Naive B cell (primary cell): ENCODE measurements around the gene LRP1. TPM values are rescaled to one million over a fixed set of nuclear protein-coding genes. Genes with fewer than 3 reads are reported as not detected.
A peak's percentile ranks its signal among the peaks of the same experiment; 100 is the strongest.

Experiments used
- ATAC-seq, 2 donors: fragments of 150-1000 bp; cut with Tn5 transposase; 2 replicates each; pipeline ENCODE4 v1.10.0; 2021; ENCODE audit warnings: low read depth in 2 of 2, mild to moderate bottlenecking in 2 of 2, moderate library complexity in 2 of 2
- DNase-seq: peaks from one replicate; pipeline ENCODE4 v3.0.0; 2022
- H3K27ac Mint-ChIP-seq, 6 donors: one replicate each; pipeline ENCODE4 v1.8.0; 2020 to 2022; ENCODE audit warnings: mild to moderate bottlenecking in 6 of 6, mixed read lengths in 6 of 6, moderate library complexity in 5 of 6, inconsistent platforms in 2 of 6
- H3K27me3 Mint-ChIP-seq, 3 donors: one replicate each; pipeline ENCODE4 v1.8.0; 2021 to 2022; ENCODE audit warnings: mixed read lengths in 3 of 3, mild to moderate bottlenecking in 1 of 3
- H3K36me3 Mint-ChIP-seq, 2 donors: one replicate each; pipeline ENCODE4 v1.8.0; 2020 to 2022; ENCODE audit warnings: mixed read lengths in 2 of 2, inconsistent platforms in 1 of 2, mild to moderate bottlenecking in 1 of 2
- H3K4me1 Mint-ChIP-seq, 3 donors: one replicate each; pipeline ENCODE4 v1.8.0; 2020 to 2022; ENCODE audit warnings: mixed read lengths in 3 of 3, inconsistent platforms in 1 of 3, mild to moderate bottlenecking in 1 of 3, moderate library complexity in 1 of 3
- H3K4me3 Mint-ChIP-seq, 8 donors: one replicate each; pipeline ENCODE4 v1.8.0; 2020 to 2022; ENCODE audit warnings: mild to moderate bottlenecking in 8 of 8, mixed read lengths in 8 of 8, moderate library complexity in 8 of 8, inconsistent platforms in 2 of 8
- H3K9me3 Mint-ChIP-seq, 7 donors: one replicate each; pipeline ENCODE4 v1.8.0; 2020 to 2022; ENCODE audit warnings: mixed read lengths in 7 of 7, mild to moderate bottlenecking in 5 of 7, inconsistent platforms in 2 of 7, moderate library complexity in 1 of 7
- polyA plus RNA-seq, 6 donors: library from polyadenylated mRNA; unstranded; fragments of 300-500 nt; fragmentation: Illumina TruSeq; gene quantifications; one replicate each; pipeline ENCODE4 v1.2.3, GENCODE V29; 2021; ENCODE audit warnings: low read depth in 6 of 6

Gene LRP1
- polyA plus RNA-seq, 6 donors from 2014 or later = 0.04 to 0.55 (median 0.09) TPM; not detected in 3

DNA sequence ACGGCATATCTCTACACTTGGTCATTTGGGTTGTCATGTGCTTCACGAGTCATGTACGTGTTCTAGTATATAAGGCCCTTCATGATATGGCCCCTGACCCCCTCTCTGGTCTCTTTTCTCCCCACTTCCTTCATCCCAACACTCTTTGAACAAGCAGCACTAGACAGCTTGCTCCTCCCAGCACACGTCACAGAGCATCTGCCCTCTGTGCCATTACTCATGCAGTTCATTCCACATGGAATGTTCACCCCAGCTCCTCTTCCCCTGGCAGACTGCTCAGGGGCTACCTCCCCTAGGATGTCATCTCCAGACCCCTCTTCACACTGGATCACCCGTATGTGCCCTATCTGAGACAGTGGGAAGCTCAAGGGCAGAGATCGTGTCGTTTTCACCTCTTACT lies 33.2 kb downstream of the LRP1 start:
- H3K27me3 Mint-ChIP-seq = peaks cover 23 to 49% (median 28%) of the 10 kb centered on the region in 3 donors
- ATAC-seq = no peak
- no peak for DNase-seq
- no peak overlapping the region for H3K27ac Mint-ChIP-seq
- H3K9me3 Mint-ChIP-seq = peaks cover 0 to 4% (median 0%) of the 10 kb centered on the region in 7 donors
- H3K4me3 Mint-ChIP-seq = no peak overlapping the region
- no peaks in the 10 kb centered on the region for H3K36me3 Mint-ChIP-seq
- H3K4me1 Mint-ChIP-seq = peaks cover 4 to 18% (median 5%) of the 10 kb centered on the region in 3 donors

DNA sequence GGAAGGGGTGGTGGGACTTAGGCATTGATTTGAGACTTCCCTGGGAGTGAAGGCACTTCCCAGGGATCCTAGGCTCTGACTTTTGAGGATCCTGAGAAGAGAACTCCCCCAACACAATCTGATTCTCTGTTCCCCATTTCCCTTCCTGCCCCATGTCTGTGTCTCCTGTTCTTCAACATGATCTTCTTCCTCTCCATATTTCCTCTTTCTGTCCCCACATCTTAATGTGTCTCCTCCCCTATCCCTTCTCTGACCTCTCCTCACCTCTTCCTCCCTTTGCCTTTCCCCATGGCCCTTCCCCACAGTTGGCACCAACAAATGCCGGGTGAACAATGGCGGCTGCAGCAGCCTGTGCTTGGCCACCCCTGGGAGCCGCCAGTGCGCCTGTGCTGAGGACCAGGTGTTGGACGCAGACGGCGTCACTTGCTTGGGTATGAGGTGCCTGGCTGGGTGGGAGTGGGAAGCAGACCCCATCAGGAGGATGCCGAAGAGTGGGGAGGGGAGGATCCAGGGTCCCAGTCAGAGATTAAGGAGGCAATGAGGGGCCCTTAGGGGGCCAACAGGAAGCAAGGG lies 34.4 kb downstream of the LRP1 start:
- no peak overlapping the region for H3K4me3 Mint-ChIP-seq
- peaks cover 2 to 10% (median 5%) of the 10 kb centered on the region in 3 donors for H3K4me1 Mint-ChIP-seq
- ATAC-seq (no peak), DNase-seq (no peak)
- H3K9me3 Mint-ChIP-seq = no peaks in the 10 kb centered on the region
- peaks cover 16 to 38% (median 18%) of the 10 kb centered on the region in 3 donors for H3K27me3 Mint-ChIP-seq
- H3K36me3 Mint-ChIP-seq = no peaks in the 10 kb centered on the region
- no peak overlapping the region for H3K27ac Mint-ChIP-seq

DNA sequence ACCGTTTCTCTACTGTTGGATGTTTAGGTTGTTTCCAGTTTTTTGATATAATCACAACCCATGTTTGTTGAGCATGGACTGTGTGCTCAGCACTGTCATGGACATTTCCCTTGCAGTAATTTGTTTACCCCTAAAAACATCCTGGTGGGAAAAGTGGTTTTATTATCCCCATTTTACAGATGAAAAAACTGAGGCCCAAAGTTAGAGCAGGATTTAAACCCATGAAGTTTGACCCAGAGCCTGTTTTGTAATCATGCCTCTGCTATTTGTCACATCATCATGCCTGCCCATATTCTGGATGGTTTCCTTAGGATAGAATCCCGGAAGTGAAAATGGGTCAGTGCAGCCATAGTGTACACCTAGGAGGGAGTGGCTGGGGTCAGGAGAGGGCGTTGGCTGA lies 36.2 kb downstream of the LRP1 start:
- no peaks in the 10 kb centered on the region for H3K9me3 Mint-ChIP-seq
- ATAC-seq (no peak), DNase-seq (no peak)
- H3K4me3 Mint-ChIP-seq = no peak overlapping the region
- H3K27ac Mint-ChIP-seq = no peak overlapping the region
- H3K36me3 Mint-ChIP-seq = no peaks in the 10 kb centered on the region
- H3K4me1 Mint-ChIP-seq = peaks cover 0 to 5% (median 5%) of the 10 kb centered on the region in 3 donors
- peaks cover 12 to 35% (median 15%) of the 10 kb centered on the region in 3 donors for H3K27me3 Mint-ChIP-seq

DNA sequence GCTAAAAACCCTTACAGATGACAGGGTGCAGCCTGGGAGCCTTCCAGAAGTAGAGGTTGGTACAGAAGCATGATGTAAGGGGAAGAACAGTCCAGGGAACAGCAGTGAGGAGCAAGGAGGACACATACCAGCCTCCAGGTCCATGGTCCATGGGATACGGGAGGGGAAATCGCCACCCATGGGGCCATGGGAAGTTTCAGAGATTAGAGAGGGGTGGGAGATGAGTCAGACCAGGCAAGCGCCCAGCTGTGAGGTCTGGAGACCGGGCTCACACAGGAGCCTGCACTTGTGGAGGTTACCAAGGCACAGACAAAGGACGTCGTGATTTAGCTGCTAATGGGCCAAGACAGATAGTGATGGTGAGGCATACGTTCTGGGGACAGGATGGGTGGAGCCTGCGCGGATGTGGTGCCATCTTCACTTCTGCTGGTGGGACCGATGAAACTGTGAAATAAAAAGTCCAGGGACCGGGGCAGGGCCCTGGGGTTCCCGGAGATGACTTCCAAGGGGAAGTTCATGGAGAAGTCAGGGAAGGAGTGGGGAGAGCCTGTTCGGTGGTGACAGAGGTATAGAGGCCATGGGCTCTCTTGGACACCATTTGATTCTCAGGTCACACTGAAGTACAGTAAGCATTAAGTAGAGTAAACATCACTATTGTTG lies 36.8 kb downstream of the LRP1 start:
- ATAC-seq (no peak), DNase-seq (no peak)
- peak overlapping the region in 1 of 6 donors; percentile 39 for H3K27ac Mint-ChIP-seq
- peak overlapping the region in 1 of 8 donors; percentile 61 for H3K4me3 Mint-ChIP-seq
- H3K4me1 Mint-ChIP-seq = peaks cover 0 to 5% (median 5%) of the 10 kb centered on the region in 3 donors
- H3K27me3 Mint-ChIP-seq = peaks cover 12 to 35% (median 15%) of the 10 kb centered on the region in 3 donors
- no peaks in the 10 kb centered on the region for H3K36me3 Mint-ChIP-seq
- H3K9me3 Mint-ChIP-seq = no peaks in the 10 kb centered on the region

DNA sequence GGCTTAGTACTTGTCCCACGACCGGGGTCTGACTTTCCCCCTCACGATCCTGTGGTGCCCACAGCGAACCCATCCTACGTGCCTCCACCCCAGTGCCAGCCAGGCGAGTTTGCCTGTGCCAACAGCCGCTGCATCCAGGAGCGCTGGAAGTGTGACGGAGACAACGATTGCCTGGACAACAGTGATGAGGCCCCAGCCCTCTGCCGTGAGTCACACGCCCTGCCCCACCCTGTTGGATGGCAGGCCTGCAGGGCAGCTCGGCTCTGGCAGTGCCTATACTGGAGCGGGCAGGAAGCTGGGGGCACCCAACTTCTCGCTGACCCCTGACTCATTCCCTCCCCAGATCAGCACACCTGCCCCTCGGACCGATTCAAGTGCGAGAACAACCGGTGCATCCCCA lies 37.5 kb downstream of the LRP1 start:
- H3K27ac Mint-ChIP-seq = no peak overlapping the region
- no peak overlapping the region for H3K4me3 Mint-ChIP-seq
- DNase-seq = no peak
- no peaks in the 10 kb centered on the region for H3K36me3 Mint-ChIP-seq
- peaks cover 0 to 5% (median 5%) of the 10 kb centered on the region in 3 donors for H3K4me1 Mint-ChIP-seq
- peaks cover 12 to 29% (median 15%) of the 10 kb centered on the region in 3 donors for H3K27me3 Mint-ChIP-seq
- no peaks in the 10 kb centered on the region for H3K9me3 Mint-ChIP-seq
- ATAC-seq = no peak

DNA sequence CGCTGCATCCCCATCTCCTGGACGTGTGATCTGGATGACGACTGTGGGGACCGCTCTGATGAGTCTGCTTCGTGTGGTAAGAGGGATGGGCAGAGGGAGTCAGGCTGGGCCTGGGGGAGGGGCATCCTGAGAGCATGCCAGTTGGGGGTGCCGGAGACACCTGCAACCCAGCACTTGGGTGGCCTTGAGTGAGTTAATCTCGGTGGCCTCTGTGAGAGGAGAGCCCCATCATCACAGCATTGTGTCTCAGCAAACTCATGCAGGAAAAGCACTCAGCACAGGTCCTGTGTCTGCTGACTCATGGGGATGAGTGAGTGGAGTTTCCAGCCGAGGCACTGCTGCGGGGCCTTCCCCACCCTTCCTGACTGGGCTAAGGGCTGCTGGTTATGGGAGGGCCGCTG lies 38.7 kb downstream of the LRP1 start:
- H3K27me3 Mint-ChIP-seq = peaks cover 4 to 22% (median 13%) of the 10 kb centered on the region in 3 donors
- ATAC-seq = no peak
- DNase-seq = no peak
- H3K9me3 Mint-ChIP-seq = no peaks in the 10 kb centered on the region
- no peaks in the 10 kb centered on the region for H3K36me3 Mint-ChIP-seq
- H3K4me3 Mint-ChIP-seq = no peak overlapping the region
- peaks cover 0 to 5% (median 5%) of the 10 kb centered on the region in 3 donors for H3K4me1 Mint-ChIP-seq
- H3K27ac Mint-ChIP-seq = no peak overlapping the region

DNA sequence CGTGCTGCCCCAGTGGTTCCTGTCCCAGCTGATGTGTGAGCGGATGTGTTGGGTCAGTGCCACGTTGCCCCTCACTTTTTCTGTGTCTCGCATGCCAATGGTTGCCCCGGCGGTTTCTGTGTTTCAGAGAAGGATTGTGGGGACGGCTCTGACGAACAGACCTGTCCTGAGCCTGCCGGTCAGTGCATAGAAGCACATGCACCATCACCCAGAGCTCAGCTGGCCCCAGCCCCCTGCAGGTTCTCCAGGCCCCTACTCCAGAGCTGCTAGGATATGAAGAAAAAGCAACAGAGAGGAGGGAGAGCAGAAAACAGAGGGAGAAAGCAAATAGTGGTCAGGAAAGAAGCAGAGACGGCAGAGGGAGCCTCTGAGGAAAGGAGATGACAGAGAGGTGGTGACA lies 39.8 kb downstream of the LRP1 start:
- Mint-ChIP-seq H3K27me3 (peaks cover 0 to 20% (median 15%) of the 10 kb centered on the region in 3 donors), H3K4me3 (no peak overlapping the region), H3K36me3 (no peaks in the 10 kb centered on the region), H3K4me1 (peaks cover 0 to 2% (median 0%) of the 10 kb centered on the region in 3 donors), H3K9me3 (no peaks in the 10 kb centered on the region), H3K27ac (peak overlapping the region in 1 of 6 donors; percentile 91)
- no peak for DNase-seq
- ATAC-seq = no peak

DNA sequence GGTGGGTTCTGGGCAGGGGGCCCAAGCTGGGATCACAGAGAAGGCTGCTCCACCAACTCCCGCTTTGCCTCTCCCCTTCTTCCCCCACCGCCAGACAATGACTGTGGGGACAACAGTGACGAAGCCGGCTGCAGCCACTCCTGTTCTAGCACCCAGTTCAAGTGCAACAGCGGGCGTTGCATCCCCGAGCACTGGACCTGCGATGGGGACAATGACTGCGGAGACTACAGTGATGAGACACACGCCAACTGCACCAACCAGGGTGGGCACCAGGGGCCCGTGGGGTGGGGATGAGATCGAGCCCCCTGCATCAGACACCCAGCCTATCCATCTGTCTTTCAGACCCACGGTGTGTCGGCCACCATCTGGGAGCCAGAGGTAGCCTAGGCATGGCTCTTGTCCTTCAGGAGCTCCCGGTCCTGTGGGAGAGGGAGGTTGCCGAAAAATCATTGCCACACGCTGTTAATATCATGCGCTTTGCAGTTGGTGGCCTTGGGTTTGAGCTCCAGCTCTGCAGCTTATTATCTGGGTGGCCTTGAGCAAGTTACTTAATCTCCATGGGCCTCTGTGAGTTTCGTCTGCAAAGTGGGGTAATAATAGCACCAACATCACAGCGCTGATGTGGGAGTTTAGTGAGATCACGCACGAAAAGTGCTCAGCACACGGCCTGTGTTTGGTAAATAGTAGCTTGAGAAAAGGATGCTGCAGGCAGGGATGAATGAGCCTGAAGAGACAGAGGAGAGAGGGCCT lies 40.9 kb downstream of the LRP1 start:
- ATAC-seq = no peak
- peak overlapping the region in 2 of 6 donors; percentile 26 to 89 for H3K27ac Mint-ChIP-seq

DNA sequence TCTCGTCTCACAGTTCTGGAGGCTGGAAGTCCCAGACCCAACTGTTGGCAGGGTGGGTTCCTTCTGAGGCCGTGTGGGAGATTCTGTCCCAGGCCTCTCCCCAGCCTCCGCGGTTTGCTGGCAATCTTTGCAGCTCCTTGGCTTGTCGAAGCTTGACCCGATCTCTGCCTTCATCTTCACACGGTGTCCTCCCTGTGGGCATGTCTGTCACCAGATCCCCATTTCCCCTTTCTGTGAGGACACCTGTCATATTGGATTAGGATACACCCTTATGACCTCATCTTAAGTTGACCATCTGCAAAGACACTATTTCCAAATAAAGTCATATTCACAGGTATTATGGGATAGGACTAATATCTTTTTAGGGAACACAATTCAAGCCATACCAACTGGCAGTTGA lies 41.7 kb downstream of the LRP1 start:
- DNase-seq (no peak), ATAC-seq (no peak)
- Mint-ChIP-seq H3K36me3 (no peaks in the 10 kb centered on the region), H3K27ac (no peak overlapping the region), H3K9me3 (no peaks in the 10 kb centered on the region), H3K27me3 (peaks cover 0 to 16% (median 12%) of the 10 kb centered on the region in 3 donors), H3K4me3 (no peak overlapping the region), H3K4me1 (peaks cover 0 to 5% (median 0%) of the 10 kb centered on the region in 3 donors)

More for the DNA sequence above, 40.9 kb downstream of the LRP1 start:
- no peaks in the 10 kb centered on the region for H3K36me3 Mint-ChIP-seq
- peaks cover 0 to 5% (median 0%) of the 10 kb centered on the region in 3 donors for H3K4me1 Mint-ChIP-seq
- DNase-seq = no peak
- H3K4me3 Mint-ChIP-seq = no peak overlapping the region
- no peaks in the 10 kb centered on the region for H3K9me3 Mint-ChIP-seq
- peaks cover 0 to 24% (median 18%) of the 10 kb centered on the region in 3 donors for H3K27me3 Mint-ChIP-seq

DNA sequence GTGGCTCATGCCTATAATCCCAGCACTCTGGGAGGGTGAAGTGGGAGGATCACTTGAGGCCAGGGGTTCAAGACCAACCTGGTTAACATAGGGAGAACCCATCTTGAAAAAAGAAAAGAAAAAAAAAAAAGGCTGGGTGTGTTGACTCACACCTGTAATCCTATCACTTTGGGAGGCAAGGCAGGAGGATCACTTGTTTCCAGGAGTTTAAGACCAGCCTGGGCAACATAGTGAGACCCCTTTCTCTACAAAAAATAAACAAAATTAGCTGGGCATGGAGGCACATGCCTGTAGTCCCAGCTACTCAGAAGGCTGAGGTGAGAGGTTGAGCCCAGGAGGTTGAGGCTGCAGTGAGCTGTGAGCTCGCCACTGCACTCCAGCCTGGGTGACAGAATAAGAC lies 42.1 kb downstream of the LRP1 start:
- Mint-ChIP-seq H3K4me1 (peaks cover 0 to 5% (median 0%) of the 10 kb centered on the region in 3 donors), H3K36me3 (no peaks in the 10 kb centered on the region), H3K27me3 (peaks cover 0 to 13% (median 10%) of the 10 kb centered on the region in 3 donors), H3K9me3 (no peaks in the 10 kb centered on the region), H3K27ac (no peak overlapping the region), H3K4me3 (no peak overlapping the region)
- DNase-seq (no peak), ATAC-seq (no peak)

DNA sequence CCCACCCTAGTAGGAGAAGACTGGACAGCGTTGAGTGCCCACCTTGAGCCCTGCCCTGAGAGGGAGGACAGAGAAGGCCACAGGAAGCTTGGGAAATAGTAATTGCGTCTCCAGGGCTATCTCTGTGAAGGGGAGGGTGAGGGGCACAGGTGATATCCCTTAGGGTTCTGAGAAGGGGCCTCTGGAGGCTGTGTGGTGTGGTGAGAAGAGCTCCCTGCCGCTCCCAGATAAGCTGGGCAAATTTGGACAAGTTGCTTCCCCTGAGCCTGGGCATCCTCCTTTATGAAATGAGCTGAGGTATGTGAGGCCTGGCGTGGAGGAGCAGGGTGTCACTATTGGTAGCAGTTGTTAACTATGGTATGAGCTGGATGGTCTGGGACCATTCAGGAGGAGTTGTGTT lies 42.6 kb downstream of the LRP1 start:
- DNase-seq = no peak
- H3K27ac Mint-ChIP-seq = peak overlapping the region in 2 of 6 donors; percentile 41 to 57
- H3K4me3 Mint-ChIP-seq = no peak overlapping the region
- no peak for ATAC-seq
- H3K36me3 Mint-ChIP-seq = no peaks in the 10 kb centered on the region
- peaks cover 0 to 5% (median 0%) of the 10 kb centered on the region in 3 donors for H3K4me1 Mint-ChIP-seq
- H3K27me3 Mint-ChIP-seq = peaks cover 0 to 13% (median 10%) of the 10 kb centered on the region in 3 donors
- H3K9me3 Mint-ChIP-seq = no peaks in the 10 kb centered on the region

DNA sequence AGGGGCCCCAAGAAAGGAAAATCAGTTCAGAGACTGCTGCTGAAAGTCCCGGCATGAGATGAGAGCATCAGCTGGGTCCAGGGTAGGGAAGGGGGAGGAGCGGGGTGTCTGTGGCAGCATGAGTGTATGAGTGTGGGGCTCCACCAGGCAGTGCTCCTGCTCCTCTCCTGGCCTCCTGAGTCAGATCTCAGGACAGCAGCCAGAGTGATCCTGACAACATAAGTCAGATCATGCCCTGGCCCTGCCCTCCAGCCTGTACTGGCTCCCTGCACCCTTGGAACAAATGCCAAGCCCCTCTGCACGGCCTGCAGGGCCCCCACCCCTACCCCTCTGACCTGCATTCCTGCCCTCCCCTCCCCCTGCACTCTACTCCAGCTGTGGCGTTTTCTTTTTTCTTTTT lies 43.4 kb downstream of the LRP1 start:
- ATAC-seq (no peak), DNase-seq (no peak)
- Mint-ChIP-seq H3K4me1 (peaks cover 0 to 5% (median 0%) of the 10 kb centered on the region in 3 donors), H3K36me3 (no peaks in the 10 kb centered on the region), H3K27me3 (peaks cover 0 to 13% (median 10%) of the 10 kb centered on the region in 3 donors), H3K9me3 (no peaks in the 10 kb centered on the region), H3K27ac (no peak overlapping the region), H3K4me3 (no peak overlapping the region)

DNA sequence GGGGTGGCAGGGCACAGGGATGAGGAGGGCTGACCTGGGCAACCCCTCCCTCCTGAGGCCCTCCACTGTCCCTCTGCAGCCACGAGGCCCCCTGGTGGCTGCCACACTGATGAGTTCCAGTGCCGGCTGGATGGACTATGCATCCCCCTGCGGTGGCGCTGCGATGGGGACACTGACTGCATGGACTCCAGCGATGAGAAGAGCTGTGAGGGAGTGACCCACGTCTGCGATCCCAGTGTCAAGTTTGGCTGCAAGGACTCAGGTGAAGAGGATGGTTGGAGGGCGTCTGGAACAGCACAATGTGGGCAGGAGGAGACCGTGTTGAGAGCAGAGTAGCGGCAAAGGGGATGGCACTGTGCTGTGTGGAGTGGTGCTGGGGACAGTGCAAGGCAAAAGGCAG lies 44.8 kb downstream of the LRP1 start:
- H3K4me1 Mint-ChIP-seq = peaks cover 0 to 7% (median 0%) of the 10 kb centered on the region in 3 donors
- H3K27me3 Mint-ChIP-seq = peaks cover 0 to 13% (median 12%) of the 10 kb centered on the region in 3 donors
- H3K36me3 Mint-ChIP-seq = no peaks in the 10 kb centered on the region
- no peak overlapping the region for H3K4me3 Mint-ChIP-seq
- no peak for ATAC-seq
- no peak overlapping the region for H3K27ac Mint-ChIP-seq
- no peak for DNase-seq
- H3K9me3 Mint-ChIP-seq = no peaks in the 10 kb centered on the region
